22Rv1 (cell line): Measurements from ENCODE around the gene DOCK10.

Experiments
- CTCF ChIP-seq: fragments of 450-650 bp; IDR thresholded peaks from 2 replicates; pipeline ENCODE4 v1.5.1; 2017; ENCODE audit warnings: mild to moderate bottlenecking
- ZFX ChIP-seq: fragments of 450-650 bp; IDR thresholded peaks from 2 replicates; pipeline ENCODE4 v1.6.1; 2017; ENCODE audit warnings: antibody characterized with exemption, borderline replicate concordance

GRCh38 chr2:224941960-224942359, 100.3 kb downstream of the DOCK10 start:
- TF ChIP-seq CTCF (no peak), ZFX (no peak)
